GM12874 (cell line): ENCODE results near the gene ASPHD1.
A peak's percentile ranks its signal among the peaks of the same experiment; 100 is the strongest.

ENCODE experiments used
- CTCF ChIP-seq: IDR thresholded peaks from 2 replicates; pipeline ENCODE4 v1.5.1; 2011; ENCODE audit warnings: low read depth, mild to moderate bottlenecking, control low read depth, low read length, moderate library complexity; ENCODE audit not compliant: insufficient read depth

ASPHD1 gene

GRCh38 chr16:29943846-29944799, 43.8 kb downstream of the ASPHD1 start:
- 0 out of 2 replicates have a peak, but pooled peaks have one; percentile 2 for TF ChIP-seq CTCF

- TF ChIP-seq CTCF, result no peak
Measured at GRCh38 chr16:29947897-29948296, 47.6 kb downstream of the ASPHD1 start.

DNA sequence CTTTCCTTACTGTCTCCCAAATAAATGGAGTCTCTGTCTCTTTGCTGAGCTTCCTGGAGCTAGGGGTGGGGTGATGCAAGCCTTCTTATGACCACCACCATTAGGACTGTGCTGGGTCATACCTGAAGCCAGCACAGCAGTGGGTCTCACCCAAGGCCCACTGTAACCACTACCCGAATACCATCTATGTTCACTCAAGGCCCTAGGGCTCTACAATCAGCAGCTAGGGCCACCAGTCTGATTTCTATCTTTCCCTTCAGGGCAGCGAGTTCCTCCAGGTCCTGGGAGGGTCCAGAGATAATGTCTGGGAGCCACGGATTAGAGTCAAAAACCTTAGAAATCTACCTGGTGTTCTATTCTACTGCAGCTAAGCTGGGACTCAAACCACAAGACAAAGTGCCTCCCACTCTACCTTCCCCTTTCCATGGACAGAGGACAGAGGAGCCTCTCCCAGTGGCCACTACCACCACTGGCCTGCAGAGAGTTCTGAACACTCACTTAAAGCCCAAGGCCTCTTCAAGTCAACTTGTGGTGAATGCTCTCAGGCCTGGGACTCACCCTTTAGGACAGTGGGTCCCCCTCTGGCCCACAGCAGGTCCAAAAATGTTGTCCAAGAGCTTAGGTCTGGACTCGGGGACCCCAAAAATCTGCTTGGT, 50.6 kb downstream of the ASPHD1 start:
- TF ChIP-seq CTCF, result no peak

DNA sequence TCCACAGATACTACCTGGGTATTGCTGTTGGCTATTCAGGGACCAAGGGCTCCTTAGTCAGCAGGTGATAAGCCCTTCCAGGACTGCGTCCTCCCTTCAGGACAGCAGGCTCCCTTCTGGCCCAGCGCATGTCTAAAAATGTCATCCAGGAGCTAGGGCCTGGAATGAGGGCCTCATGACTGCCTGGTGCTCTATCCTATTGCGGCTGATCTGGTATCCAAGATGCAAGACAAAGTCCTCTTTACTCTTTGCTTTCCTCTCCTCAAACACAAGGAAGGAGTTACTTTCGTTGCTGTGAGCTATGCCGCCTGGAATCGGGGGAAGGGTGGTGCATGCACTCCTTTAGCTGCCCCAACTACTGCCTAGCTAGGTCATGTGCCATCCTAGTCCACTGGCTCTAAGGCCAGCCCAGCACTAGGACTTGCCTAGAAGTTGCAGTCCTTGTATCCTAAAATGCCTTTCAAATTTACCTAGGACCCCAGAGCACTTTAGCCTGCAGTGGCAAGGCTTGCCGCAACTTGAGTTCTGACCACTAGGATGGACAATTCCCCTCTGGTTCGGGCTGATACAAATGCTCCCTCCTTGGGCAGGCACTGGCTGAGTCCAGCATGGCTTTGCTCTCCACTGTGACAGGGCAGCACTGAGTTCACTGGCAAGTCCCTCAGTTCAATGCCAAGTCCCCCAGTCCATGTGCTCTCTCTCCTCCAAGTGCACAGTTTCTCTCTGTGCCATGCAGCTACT, 51.5 kb downstream of the ASPHD1 start:
- no peak for TF ChIP-seq CTCF
